K562 (cell line): Measurements from ENCODE around the gene STX19. TPM values are rescaled to one million over a fixed set of nuclear protein-coding genes. Genes with fewer than 3 reads are reported as not detected.

ENCODE experiments used
- BRD4 ChIP-seq: fragments of 200-600 bp; sonication (generic); IDR thresholded peaks from 2 replicates; pipeline ENCODE4 v1.6.1; 2017; ENCODE audit warnings: inconsistent platforms
- BRF1 ChIP-seq: IDR thresholded peaks from 3 replicates; pipeline ENCODE4 v1.6.1; 2011; ENCODE audit warnings: borderline replicate concordance, mild to moderate bottlenecking; ENCODE audit not compliant: insufficient read length; ENCODE audit errors: extremely low read depth
- GTF2E2 ChIP-seq: fragments of 200-800 bp; sonication (Bioruptor generic); IDR thresholded peaks from 2 replicates; pipeline ENCODE4 v1.6.1; 2016; ENCODE audit warnings: missing genetic modification characterization, missing compliant biosample characterization
- HMG20B ChIP-seq: fragments of 250-450 bp; sonication (Bioruptor Pico); IDR thresholded peaks from 2 replicates; pipeline ENCODE4 v1.5.0; 2021; ENCODE audit warnings: mild to moderate bottlenecking
- KDM1A ChIP-seq, 2 experiments: fragments of 450-650 bp; IDR thresholded peaks; 2 replicates each; pipeline ENCODE4 v1.6.1; 2016; ENCODE audit warnings: mild to moderate bottlenecking in 2 of 2
- L3MBTL2 ChIP-seq: fragments of 450-650 bp; IDR thresholded peaks from 2 replicates; pipeline ENCODE4 v1.6.1; 2016; ENCODE audit warnings: mild to moderate bottlenecking, moderate library complexity
- MAFG ChIP-seq: fragments of 450-650 bp; conservative IDR thresholded peaks from 2 replicates; pipeline ENCODE4 v1.6.1; 2016; ENCODE audit warnings: missing genetic modification characterization, missing compliant biosample characterization
- MTA1 ChIP-seq: fragments of 450-650 bp; IDR thresholded peaks from 2 replicates; pipeline ENCODE4 v1.6.1; 2017; ENCODE audit warnings: borderline replicate concordance
- MTA3 ChIP-seq: fragments of 450-650 bp; formaldehyde crosslinking; IDR thresholded peaks from 2 replicates; pipeline ENCODE4 v1.6.1; 2017; ENCODE audit warnings: mild to moderate bottlenecking, borderline replicate concordance
- NCOA6 ChIP-seq: fragments of 450-650 bp; IDR thresholded peaks from 2 replicates; pipeline ENCODE4 v1.6.1; 2017; ENCODE audit warnings: mild to moderate bottlenecking
- NFIC ChIP-seq: fragments of 450-650 bp; IDR thresholded peaks from 2 replicates; pipeline ENCODE4 v1.6.1; 2017; ENCODE audit warnings: mild to moderate bottlenecking, inconsistent platforms
- PHB ChIP-seq: fragments of 250-450 bp; sonication (Bioruptor Pico); IDR thresholded peaks from 2 replicates; pipeline ENCODE4 v1.5.0; 2021
- POLR3A ChIP-seq: IDR thresholded peaks from 2 replicates; pipeline ENCODE4 v1.6.1; 2011; ENCODE audit warnings: borderline replicate concordance, mild to moderate bottlenecking, moderate library complexity; ENCODE audit not compliant: insufficient read length, insufficient read depth; ENCODE audit errors: extremely low read depth
- PPARD ChIP-seq: fragments of 250-450 bp; sonication (Bioruptor Pico); IDR thresholded peaks from 2 replicates; pipeline ENCODE4 v1.8.0; 2022; ENCODE audit warnings: inconsistent platforms, mild to moderate bottlenecking, moderate library complexity
- SLC30A9 ChIP-seq: fragments of 250-450 bp; sonication (Bioruptor Pico); IDR thresholded peaks from 2 replicates; pipeline ENCODE4 v1.8.0; 2022; ENCODE audit warnings: mild to moderate bottlenecking, moderate library complexity
- SMARCE1 ChIP-seq: fragments of 450-650 bp; IDR thresholded peaks from 2 replicates; pipeline ENCODE4 v1.7.1; 2016; ENCODE audit warnings: mild to moderate bottlenecking
- SPI1 ChIP-seq: IDR thresholded peaks from 2 replicates; pipeline ENCODE4 v1.6.1; 2011; ENCODE audit warnings: low read depth, low read length, control low read depth, borderline replicate concordance
- ZBED1 ChIP-seq: IDR thresholded peaks from 2 replicates; pipeline ENCODE4 v1.6.1; 2014
- ZKSCAN8 ChIP-seq: fragments of 200-800 bp; sonication (Bioruptor generic); IDR thresholded peaks from 2 replicates; pipeline ENCODE4 v1.6.1; 2016; ENCODE audit warnings: missing genetic modification characterization, missing compliant biosample characterization
- ZNF224 ChIP-seq: sonication (generic); formaldehyde crosslinking; IDR thresholded peaks from 2 replicates; pipeline ENCODE4 v1.8.0; 2022; ENCODE audit warnings: mild to moderate bottlenecking, missing genetic modification reagents
- ZNF324 ChIP-seq: fragments of 250-450 bp; sonication (Bioruptor Pico); IDR thresholded peaks from 2 replicates; pipeline ENCODE4 v1.4.0; 2020; ENCODE audit warnings: mild to moderate bottlenecking
- ZNF436 ChIP-seq: fragments of 250-450, 450-650 bp; sonication (Bioruptor Pico); formaldehyde crosslinking; IDR thresholded peaks from 2 replicates; pipeline ENCODE4 v1.7.0; 2020; ENCODE audit warnings: mild to moderate bottlenecking
- ZNF583 ChIP-seq: fragments of 250-450 bp; sonication (Bioruptor Pico); IDR thresholded peaks from 2 replicates; pipeline ENCODE4 v1.4.0; 2020
- ZNF764 ChIP-seq: fragments of 250-450 bp; sonication (Bioruptor Pico); IDR thresholded peaks from 2 replicates; pipeline ENCODE4 v1.4.0; 2020; ENCODE audit warnings: low read depth, mild to moderate bottlenecking, moderate library complexity
- ZNF79 ChIP-seq: fragments of 250-450 bp; sonication (Bioruptor Pico); IDR thresholded peaks from 2 replicates; pipeline ENCODE4 v1.4.0; 2020; ENCODE audit warnings: low read depth, mild to moderate bottlenecking, moderate library complexity
- polyA plus RNA-seq, 8 experiments: library from polyadenylated mRNA; depleted of rRNA in 4 of 8; stranded (reverse) in 5 of 8; unstranded in 3 of 8; fragments of >200 nt; fragmentation: Nextera tagmentation in 2 of 8; fragmentation: Illumina TruSeq in 1 of 8; extraction: Ambion mirVana in 2 of 8; extraction: Trizol in 1 of 8; gene quantifications; 2 replicates each; pipeline versions ENCODE4 v1.2.1 to v1.2.3, GENCODE V29; 2011 to 2014; ENCODE audit warnings: inconsistent platforms in 1 of 8, missing spikeins in 1 of 8
- total RNA-seq, 7 experiments: library from RNA; depleted of rRNA in 6 of 7; stranded (reverse); fragments of >200 nt in 6 of 7; fragmentation: Illumina TruSeq in 2 of 7; extraction: Trizol in 2 of 7; gene quantifications; 2 replicates each; pipeline versions ENCODE4 v1.2.1 to v1.2.3, GENCODE V29; 2011 to 2021; ENCODE audit warnings: low replicate concordance in 1 of 7
- TF ChIP-seq, protein P1 (sequence below), 2 experiments: fragments of 450-650 bp; conservative IDR thresholded peaks; 2 replicates each; pipeline ENCODE4 v1.6.1; 2017; ENCODE audit warnings: mild to moderate bottlenecking in 2 of 2, moderate library complexity in 2 of 2
- TF ChIP-seq, protein P2 (sequence below): sonication (generic); formaldehyde crosslinking; IDR thresholded peaks from 2 replicates; pipeline ENCODE4 v1.8.0; 2022; ENCODE audit warnings: missing genetic modification reagents, mild to moderate bottlenecking, borderline replicate concordance
- TF ChIP-seq, protein P3 (sequence below): fragments of 250-450 bp; sonication (Bioruptor Pico); IDR thresholded peaks from 2 replicates; pipeline ENCODE4 v1.8.0; 2022; ENCODE audit warnings: moderate library complexity, mild to moderate bottlenecking, inconsistent platforms

Gene STX19
- total and polyA plus RNA-seq, 9 of the 15 experiments (the other 6 are each of a cell fraction or from before 2014, with no cell fraction given): 0.04 TPM; not detected in 8

DNA sequence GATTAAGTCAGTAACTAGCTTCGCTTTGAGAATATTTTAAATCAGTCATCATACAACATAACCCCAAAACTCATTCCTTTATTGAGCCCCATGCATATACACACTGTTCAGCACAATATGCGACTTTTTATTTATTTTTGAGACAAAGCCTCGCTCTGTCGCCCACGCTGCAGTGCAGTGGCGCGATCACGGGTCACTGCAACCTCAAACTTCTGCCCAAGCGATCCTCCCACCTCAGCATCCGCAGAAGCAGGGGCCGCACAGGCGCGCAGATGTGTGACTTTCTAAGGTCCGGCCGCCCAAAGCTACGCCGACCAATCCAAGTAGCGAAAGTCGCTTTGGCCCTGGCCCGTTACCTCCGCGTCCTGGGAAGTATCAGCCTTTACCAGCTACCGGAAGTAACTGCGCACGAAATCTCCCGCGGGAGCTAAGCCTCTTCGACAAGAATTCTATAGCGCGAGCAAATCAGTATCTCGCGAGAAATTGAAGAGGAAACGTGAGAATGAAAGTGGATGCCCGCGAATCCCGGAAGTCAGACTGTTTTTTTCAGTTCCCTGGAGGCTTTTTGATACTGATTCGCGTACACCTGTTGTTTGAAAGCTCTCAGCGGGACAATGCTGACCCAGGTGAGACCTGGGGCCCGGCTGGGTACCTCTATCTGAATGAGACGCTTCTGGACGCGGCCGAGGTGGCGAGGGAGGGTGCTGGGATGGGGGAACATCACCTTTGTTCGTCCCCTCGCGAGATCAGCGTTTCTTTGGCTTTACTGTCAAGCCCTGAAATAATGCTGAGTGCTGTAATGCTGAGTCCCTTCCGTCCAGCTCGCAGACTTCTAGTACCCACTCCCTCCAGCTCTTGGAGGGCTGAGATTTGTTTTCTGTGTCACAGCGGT lies 34.4 kb upstream of the STX19 start, which contains the start of the genes DHFR2 and NSUN3 (continued):
- TF ChIP-seq, protein P1, sequence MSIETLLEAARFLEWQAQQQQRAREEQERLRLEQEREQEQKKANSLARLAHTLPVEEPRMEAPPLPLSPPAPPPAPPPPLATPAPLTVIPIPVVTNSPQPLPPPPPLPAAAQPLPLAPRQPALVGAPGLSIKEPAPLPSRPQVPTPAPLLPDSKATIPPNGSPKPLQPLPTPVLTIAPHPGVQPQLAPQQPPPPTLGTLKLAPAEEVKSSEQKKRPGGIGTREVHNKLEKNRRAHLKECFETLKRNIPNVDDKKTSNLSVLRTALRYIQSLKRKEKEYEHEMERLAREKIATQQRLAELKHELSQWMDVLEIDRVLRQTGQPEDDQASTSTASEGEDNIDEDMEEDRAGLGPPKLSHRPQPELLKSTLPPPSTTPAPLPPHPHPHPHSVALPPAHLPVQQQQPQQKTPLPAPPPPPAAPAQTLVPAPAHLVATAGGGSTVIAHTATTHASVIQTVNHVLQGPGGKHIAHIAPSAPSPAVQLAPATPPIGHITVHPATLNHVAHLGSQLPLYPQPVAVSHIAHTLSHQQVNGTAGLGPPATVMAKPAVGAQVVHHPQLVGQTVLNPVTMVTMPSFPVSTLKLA (conservative IDR thresholded peaks at IDR 0.05): peak in 1 of 2 experiments; percentile 68; a peak in 2 of 4 replicates
- no peak for TF ChIP-seq ZNF764 (CRISPR knock-in tag)
- TF ChIP-seq MTA1: no peak
- TF ChIP-seq BRD4: no peak
- TF ChIP-seq POLR3A: no peak
- peak; percentile 31; the same call in 1 of the 2 replicates for TF ChIP-seq GTF2E2 (tag)
- TF ChIP-seq MTA3: 0 out of 2 replicates have a peak, but pooled peaks have one; percentile 27
- TF ChIP-seq NFIC: no peak
- no peak for TF ChIP-seq ZNF583 (CRISPR knock-in tag)
- TF ChIP-seq ZBED1: no peak
- no peak for TF ChIP-seq ZNF324 (CRISPR knock-in tag)
- no peak for TF ChIP-seq ZKSCAN8
- TF ChIP-seq ZNF436 (CRISPR knock-in tag): no peak
- peak; percentile 70 for TF ChIP-seq L3MBTL2
- TF ChIP-seq, protein P2, sequence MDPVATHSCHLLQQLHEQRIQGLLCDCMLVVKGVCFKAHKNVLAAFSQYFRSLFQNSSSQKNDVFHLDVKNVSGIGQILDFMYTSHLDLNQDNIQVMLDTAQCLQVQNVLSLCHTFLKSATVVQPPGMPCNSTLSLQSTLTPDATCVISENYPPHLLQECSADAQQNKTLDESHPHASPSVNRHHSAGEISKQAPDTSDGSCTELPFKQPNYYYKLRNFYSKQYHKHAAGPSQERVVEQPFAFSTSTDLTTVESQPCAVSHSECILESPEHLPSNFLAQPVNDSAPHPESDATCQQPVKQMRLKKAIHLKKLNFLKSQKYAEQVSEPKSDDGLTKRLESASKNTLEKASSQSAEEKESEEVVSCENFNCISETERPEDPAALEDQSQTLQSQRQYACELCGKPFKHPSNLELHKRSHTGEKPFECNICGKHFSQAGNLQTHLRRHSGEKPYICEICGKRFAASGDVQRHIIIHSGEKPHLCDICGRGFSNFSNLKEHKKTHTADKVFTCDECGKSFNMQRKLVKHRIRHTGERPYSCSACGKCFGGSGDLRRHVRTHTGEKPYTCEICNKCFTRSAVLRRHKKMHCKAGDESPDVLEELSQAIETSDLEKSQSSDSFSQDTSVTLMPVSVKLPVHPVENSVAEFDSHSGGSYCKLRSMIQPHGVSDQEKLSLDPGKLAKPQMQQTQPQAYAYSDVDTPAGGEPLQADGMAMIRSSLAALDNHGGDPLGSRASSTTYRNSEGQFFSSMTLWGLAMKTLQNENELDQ: no peak
- TF ChIP-seq PHB (CRISPR knock-in tag): no peak
- TF ChIP-seq SPI1: no peak
- TF ChIP-seq HMG20B (CRISPR knock-in tag): no peak
- no peak for TF ChIP-seq PPARD (CRISPR knock-in tag)
- TF ChIP-seq SLC30A9: no peak
- no peak for TF ChIP-seq ZNF79 (CRISPR knock-in tag)
- TF ChIP-seq KDM1A (IDR thresholded peaks at IDR 0.05): no peak
- TF ChIP-seq MAFG (tag): peak; percentile 57
- TF ChIP-seq BRF1: no peak
- peak; percentile 51; the same call in 1 of the 2 replicates for TF ChIP-seq SMARCE1
- no peak for TF ChIP-seq ZNF224 (CRISPR knock-in tag)
- TF ChIP-seq, protein P3, sequence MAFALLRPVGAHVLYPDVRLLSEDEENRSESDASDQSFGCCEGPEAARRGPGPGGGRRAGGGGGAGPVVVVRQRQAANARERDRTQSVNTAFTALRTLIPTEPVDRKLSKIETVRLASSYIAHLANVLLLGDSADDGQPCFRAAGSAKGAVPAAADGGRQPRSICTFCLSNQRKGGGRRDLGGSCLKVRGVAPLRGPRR (CRISPR knock-in tag): no peak
- TF ChIP-seq NCOA6: no peak
